HEK293T (cell line): ENCODE results near the gene ATG14.

Experiments used
- CTCF ChIA-PET: fragments of 350-600 bp; formaldehyde crosslinking; extraction: SDS; loops from one replicate; lab custom pipeline; 2021; ENCODE audit warnings: antibody characterized with exemption, inconsistent platforms; lab: Yijun Ruan, JAX
- POLR2A ChIA-PET: fragments of 350-600 bp; formaldehyde crosslinking; extraction: SDS; loops from one replicate; lab custom pipeline; 2020; ENCODE audit warnings: antibody characterized with exemption, inconsistent platforms; lab: Yijun Ruan, JAX
- DNase-seq: peaks from one replicate; pipeline ENCODE4 v3.0.0; 2012; ENCODE audit warnings: mixed read lengths; ENCODE audit errors: extremely low spot score
- ARNT ChIP-seq: fragments of 450-650 bp; IDR thresholded peaks from 2 replicates; pipeline ENCODE4 v1.6.1; 2017; ENCODE audit warnings: mild to moderate bottlenecking
- BHLHE40 ChIP-seq: fragments of 450-650 bp; IDR thresholded peaks from 2 replicates; pipeline ENCODE4 v1.6.1; 2016; ENCODE audit warnings: mild to moderate bottlenecking, moderate library complexity, borderline replicate concordance
- CTBP1 ChIP-seq: fragments of 450-650 bp; IDR thresholded peaks from 2 replicates; pipeline ENCODE4 v1.6.1; 2016; ENCODE audit warnings: borderline replicate concordance
- ELF4 ChIP-seq: fragments of 450-650 bp; IDR thresholded peaks from 2 replicates; pipeline ENCODE4 v1.6.1; 2017; ENCODE audit warnings: antibody characterized with exemption
- FOXA1 ChIP-seq: fragments of 450-650 bp; IDR thresholded peaks from 2 replicates; pipeline ENCODE4 v1.6.1; 2016; ENCODE audit warnings: mild to moderate bottlenecking
- FOXK2 ChIP-seq: fragments of 450-650 bp; IDR thresholded peaks from 2 replicates; pipeline ENCODE4 v1.6.1; 2016; ENCODE audit warnings: mild to moderate bottlenecking
- FOXM1 ChIP-seq: fragments of 450-650 bp; IDR thresholded peaks from 2 replicates; pipeline ENCODE4 v1.6.1; 2017; ENCODE audit warnings: mild to moderate bottlenecking, borderline replicate concordance
- HDGF ChIP-seq: fragments of 450-650 bp; IDR thresholded peaks from 2 replicates; pipeline ENCODE4 v1.6.1; 2017; ENCODE audit warnings: antibody characterized with exemption, borderline replicate concordance
- L3MBTL2 ChIP-seq: fragments of 450-650 bp; conservative IDR thresholded peaks from 2 replicates; pipeline ENCODE4 v1.6.1; 2016; ENCODE audit warnings: mild to moderate bottlenecking
- LEF1 ChIP-seq: fragments of 450-650 bp; IDR thresholded peaks from 2 replicates; pipeline ENCODE4 v1.6.1; 2017; ENCODE audit warnings: mild to moderate bottlenecking, borderline replicate concordance
- NFRKB ChIP-seq: fragments of 450-650 bp; IDR thresholded peaks from 2 replicates; pipeline ENCODE4 v1.6.1; 2016; ENCODE audit warnings: mild to moderate bottlenecking, moderate library complexity
- PKNOX1 ChIP-seq: fragments of 450-650 bp; IDR thresholded peaks from 2 replicates; pipeline ENCODE4 v1.6.1; 2016
- SP1 ChIP-seq: fragments of 450-650 bp; IDR thresholded peaks from 2 replicates; pipeline ENCODE4 v1.6.1; 2017
- SUZ12 ChIP-seq: fragments of 450-650 bp; IDR thresholded peaks from 2 replicates; pipeline ENCODE4 v1.6.1; 2016; ENCODE audit warnings: mild to moderate bottlenecking
- TARDBP ChIP-seq: fragments of 450-650 bp; IDR thresholded peaks from 2 replicates; pipeline ENCODE4 v1.6.1; 2016
- ZNF384 ChIP-seq: fragments of 450-650 bp; IDR thresholded peaks from 2 replicates; pipeline ENCODE4 v1.6.1; 2016

The ATG14 gene

GRCh38 chr14:55448141-55448614 is 36.5 kb upstream of the ATG14 start:
- peak; percentile 20 for DNase-seq
- ChIA-PET POLR2A (no interaction called here), CTCF (interaction anchor here (0.5 to 1.3 kb wide), 3 partner anchors 10 to 1039 kb away, joined by 3 to 6 read pairs (median 3); no protein-coding TSS in a partner anchor)
- TF ChIP-seq CTBP1 (no peak), PKNOX1 (peak; percentile 36; the same call in 1 of the 2 replicates), FOXK2 (no peak)

- ChIA-PET CTCF (interaction anchor here (0.6 to 1.9 kb wide), 26 partner anchors 8 to 1158 kb away, joined by 3 to 11 read pairs (median 4); no protein-coding TSS in a partner anchor), POLR2A (no interaction called here)
- no peak for DNase-seq
- TF ChIP-seq ZNF384 (no peak), LEF1 (no peak), PKNOX1 (no peak), BHLHE40 (no peak), L3MBTL2 (no peak), HDGF (no peak), FOXA1 (no peak), CTBP1 (no peak), ARNT (no peak), FOXK2 (no peak), SP1 (no peak), SUZ12 (no peak)
Observed at GRCh38 chr14:55446833-55447232, 35.2 kb upstream of the ATG14 start.

GRCh38 chr14:55446127-55446736 is 34.6 kb upstream of the ATG14 start:
- TF ChIP-seq NFRKB (no peak), FOXA1 (no peak), LEF1 (no peak), L3MBTL2 (no peak), CTBP1 (no peak), SP1 (no peak), SUZ12 (no peak), PKNOX1 (no peak), FOXM1 (no peak), ARNT (no peak), ZNF384 (no peak), FOXK2 (no peak), ELF4 (no peak), BHLHE40 (no peak), TARDBP (no peak)
- ChIA-PET CTCF (interaction anchor here (0.6 to 1.9 kb wide), 28 partner anchors 8 to 1159 kb away, joined by 3 to 11 read pairs (median 3); no protein-coding TSS in a partner anchor), POLR2A (no interaction called here)
- peak; percentile 66 for DNase-seq

GRCh38 chr14:55441286-55441685 is 29.7 kb upstream of the ATG14 start:
- POLR2A ChIA-PET = no interaction called here
- CTCF ChIA-PET = no interaction called here

DNA sequence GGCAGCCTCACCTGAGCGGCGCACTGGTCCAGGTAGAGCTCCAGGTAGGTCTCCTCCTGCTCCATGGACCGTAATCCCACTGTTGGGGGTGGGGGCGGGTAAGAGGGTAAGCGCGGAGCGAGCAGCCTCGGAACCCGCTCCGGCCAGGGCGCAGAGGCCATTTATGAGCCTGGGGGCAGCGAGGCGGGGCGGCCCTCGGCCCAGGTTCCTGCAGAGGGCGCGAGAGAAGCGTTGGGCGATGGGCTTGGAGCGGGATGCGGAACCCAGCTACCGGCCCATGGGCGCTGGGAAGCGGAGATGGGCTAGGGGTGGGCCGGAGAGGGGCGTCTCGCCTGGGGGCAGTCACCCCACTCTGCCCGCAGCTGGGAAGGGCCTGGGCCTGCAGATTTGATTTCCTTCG is 28.8 kb upstream of the ATG14 start, which contains the start of gene TBPL2:
TBPL2 (minus strand) TSS at position 232 of the 400 bp plus-strand sequence; CDS start at position 65, 167 bp downstream.
- TF ChIP-seq SUZ12 (no peak), ZNF384 (no peak), NFRKB (no peak), L3MBTL2 (no peak), FOXM1 (no peak), ARNT (no peak), CTBP1 (no peak), PKNOX1 (no peak), HDGF (no peak), TARDBP (no peak), LEF1 (no peak), BHLHE40 (no peak), FOXK2 (no peak), ELF4 (no peak), SP1 (no peak)
- ChIA-PET POLR2A (no interaction called here), CTCF (no interaction called here)
- no peak for DNase-seq

More at GRCh38 chr14:55441286-55441685, 29.7 kb upstream of the ATG14 start:
- no peak for DNase-seq
- TF ChIP-seq SUZ12 (no peak), BHLHE40 (no peak), LEF1 (no peak), ELF4 (no peak), FOXA1 (no peak), PKNOX1 (no peak), FOXK2 (no peak)
